Measurements from ENCODE around the gene URB1.

Gene URB1

GRCh38 chr21:32329331-32329730 is 63.5 kb downstream of the URB1 start:
- Histone ChIP-seq H3K4me3 (ENCODE audit: low read length, poor library complexity, severe bottlenecking) (no peak overlapping the region), H2AFZ (ENCODE audit: low read length) (no peak overlapping the region), H3K4me2 (ENCODE audit: low read depth, low read length, poor library complexity, severe bottlenecking) (no peak overlapping the region), H3K9me3 (ENCODE audit: insufficient read depth, low read depth, low read length) (no peaks in the 10 kb centered on the region), H3K9ac (ENCODE audit: low read depth, low read length, poor library complexity, severe bottlenecking) (no peak overlapping the region), H3K36me3 (ENCODE audit: insufficient read depth, low read length) (peaks cover under 1% of the 10 kb centered on the region; the same call in 1 of the 2 replicates), H3K79me2 (ENCODE audit: insufficient read depth, low read length) (no peaks in the 10 kb centered on the region), H3K9me2 (replicated peaks; ENCODE audit: low read depth, low read length) (no peaks in the 10 kb centered on the region), H3K4me1 (ENCODE audit: insufficient read depth, low read length, poor library complexity, severe bottlenecking) (no peaks in the 10 kb centered on the region), H3F3A (ENCODE audit: low read depth) (no peaks in the 10 kb centered on the region), H3K27me3 (ENCODE audit: insufficient read depth, low read length, poor library complexity, severe bottlenecking) (no peaks in the 10 kb centered on the region), H4K20me1 (ENCODE audit: insufficient read depth, low read length, poor library complexity, severe bottlenecking) (no peaks in the 10 kb centered on the region)
- TF ChIP-seq EZH2phosphoT487 (IDR thresholded peaks at IDR 0.05; ENCODE audit: borderline replicate concordance), result no peak
- TF ChIP-seq, protein P1, sequence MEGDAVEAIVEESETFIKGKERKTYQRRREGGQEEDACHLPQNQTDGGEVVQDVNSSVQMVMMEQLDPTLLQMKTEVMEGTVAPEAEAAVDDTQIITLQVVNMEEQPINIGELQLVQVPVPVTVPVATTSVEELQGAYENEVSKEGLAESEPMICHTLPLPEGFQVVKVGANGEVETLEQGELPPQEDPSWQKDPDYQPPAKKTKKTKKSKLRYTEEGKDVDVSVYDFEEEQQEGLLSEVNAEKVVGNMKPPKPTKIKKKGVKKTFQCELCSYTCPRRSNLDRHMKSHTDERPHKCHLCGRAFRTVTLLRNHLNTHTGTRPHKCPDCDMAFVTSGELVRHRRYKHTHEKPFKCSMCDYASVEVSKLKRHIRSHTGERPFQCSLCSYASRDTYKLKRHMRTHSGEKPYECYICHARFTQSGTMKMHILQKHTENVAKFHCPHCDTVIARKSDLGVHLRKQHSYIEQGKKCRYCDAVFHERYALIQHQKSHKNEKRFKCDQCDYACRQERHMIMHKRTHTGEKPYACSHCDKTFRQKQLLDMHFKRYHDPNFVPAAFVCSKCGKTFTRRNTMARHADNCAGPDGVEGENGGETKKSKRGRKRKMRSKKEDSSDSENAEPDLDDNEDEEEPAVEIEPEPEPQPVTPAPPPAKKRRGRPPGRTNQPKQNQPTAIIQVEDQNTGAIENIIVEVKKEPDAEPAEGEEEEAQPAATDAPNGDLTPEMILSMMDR (conservative IDR thresholded peaks at IDR 0.05; ENCODE audit: low read length), result no peak

GRCh38 chr21:32328595-32328994 is 64.2 kb downstream of the URB1 start:
- no peak overlapping the region for H3K4me3 ChIP-seq (ENCODE audit: low read length, poor library complexity, severe bottlenecking)
- H3K4me2 ChIP-seq (ENCODE audit: low read depth, low read length, poor library complexity, severe bottlenecking), result no peak overlapping the region
- no peaks in the 10 kb centered on the region for H3F3A ChIP-seq (ENCODE audit: low read depth)
- no peaks in the 10 kb centered on the region for H3K27me3 ChIP-seq (ENCODE audit: insufficient read depth, low read length, poor library complexity, severe bottlenecking)
- TF ChIP-seq, protein P1 (conservative IDR thresholded peaks at IDR 0.05; ENCODE audit: low read length), result no peak
- H3K36me3 ChIP-seq (ENCODE audit: insufficient read depth, low read length), result peaks cover 8% of the 10 kb centered on the region; the same call in 1 of the 2 replicates
- H3K9ac ChIP-seq (ENCODE audit: low read depth, low read length, poor library complexity, severe bottlenecking), result no peak overlapping the region
- no peaks in the 10 kb centered on the region for H3K9me3 ChIP-seq (ENCODE audit: insufficient read depth, low read depth, low read length)
- H3K4me1 ChIP-seq (ENCODE audit: insufficient read depth, low read length, poor library complexity, severe bottlenecking), result no peaks in the 10 kb centered on the region
- no peaks in the 10 kb centered on the region for H3K9me2 ChIP-seq (replicated peaks; ENCODE audit: low read depth, low read length)
- H2AFZ ChIP-seq (ENCODE audit: low read length), result no peak overlapping the region
- no peaks in the 10 kb centered on the region for H3K79me2 ChIP-seq (ENCODE audit: insufficient read depth, low read length)
- H4K20me1 ChIP-seq (ENCODE audit: insufficient read depth, low read length, poor library complexity, severe bottlenecking), result no peaks in the 10 kb centered on the region

GRCh38 chr21:32325706-32326105 is 67.1 kb downstream of the URB1 start:
- Histone ChIP-seq H3K36me3 (ENCODE audit: insufficient read depth, low read length) (peaks cover 24% of the 10 kb centered on the region; the same call in 1 of the 2 replicates), H3K9ac (ENCODE audit: low read depth, low read length, poor library complexity, severe bottlenecking) (no peak overlapping the region), H3K4me3 (ENCODE audit: low read length, poor library complexity, severe bottlenecking) (no peak overlapping the region), H3K79me2 (ENCODE audit: insufficient read depth, low read length) (no peaks in the 10 kb centered on the region), H3F3A (ENCODE audit: low read depth) (no peaks in the 10 kb centered on the region), H3K9me3 (ENCODE audit: insufficient read depth, low read depth, low read length) (no peaks in the 10 kb centered on the region), H2AFZ (ENCODE audit: low read length) (no peak overlapping the region), H3K4me1 (ENCODE audit: insufficient read depth, low read length, poor library complexity, severe bottlenecking) (no peaks in the 10 kb centered on the region), H3K9me2 (replicated peaks; ENCODE audit: low read depth, low read length) (no peaks in the 10 kb centered on the region), H3K4me2 (ENCODE audit: low read depth, low read length, poor library complexity, severe bottlenecking) (no peak overlapping the region), H4K20me1 (ENCODE audit: insufficient read depth, low read length, poor library complexity, severe bottlenecking) (no peaks in the 10 kb centered on the region), H3K27me3 (ENCODE audit: insufficient read depth, low read length, poor library complexity, severe bottlenecking) (no peaks in the 10 kb centered on the region)
- TF ChIP-seq, protein P1 (conservative IDR thresholded peaks at IDR 0.05; ENCODE audit: low read length), result no peak
- TF ChIP-seq EZH2phosphoT487 (IDR thresholded peaks at IDR 0.05; ENCODE audit: borderline replicate concordance), result no peak

Data from Loucy (cell line).